SK-N-SH treated with all-trans-retinoic acid at 6 μM for 48 hours (cell line): ENCODE data around the gene GRPEL2.

Source experiments
- ATAC-seq: fragments of 200-7000 bp; cut with Tn5 transposase; 3 replicates; pipeline ENCODE4 v1.9.1; 2020; ENCODE audit warnings: mild to moderate bottlenecking, moderate library complexity
- ARNTL ChIP-seq: fragments of 450-650 bp; formaldehyde crosslinking; IDR thresholded peaks from 2 replicates; pipeline ENCODE4 v1.5.0; 2020; ENCODE audit warnings: low read depth, mild to moderate bottlenecking, moderate library complexity, borderline replicate concordance
- BACH2 ChIP-seq: fragments of 250-450 bp; sonication (Bioruptor Pico); IDR thresholded peaks from 2 replicates; pipeline ENCODE4 v1.9.0; 2021; ENCODE audit warnings: mild to moderate bottlenecking, borderline replicate concordance
- CSDC2 ChIP-seq: fragments of 250-450 bp; sonication (Bioruptor Pico); IDR thresholded peaks from 2 replicates; pipeline ENCODE4 v1.5.0; 2020; ENCODE audit warnings: mild to moderate bottlenecking, moderate library complexity
- ESRRG ChIP-seq: fragments of 250-450 bp; sonication (Bioruptor Pico); IDR thresholded peaks from 2 replicates; pipeline ENCODE4 v1.6.1; 2021; ENCODE audit warnings: mild to moderate bottlenecking
- GLIS3 ChIP-seq: fragments of 250-450 bp; sonication (Bioruptor Pico); IDR thresholded peaks from 2 replicates; pipeline ENCODE4 v1.5.0; 2020; ENCODE audit warnings: mild to moderate bottlenecking, moderate library complexity
- ISL1 ChIP-seq: fragments of 250-450 bp; sonication (Bioruptor Pico); IDR thresholded peaks from 2 replicates; pipeline ENCODE4 v2.1.2; 2022; ENCODE audit warnings: mild to moderate bottlenecking, moderate library complexity
- OSR1 ChIP-seq: fragments of 250-450 bp; sonication (Bioruptor Pico); IDR thresholded peaks from 2 replicates; pipeline ENCODE4 v1.8.0; 2022; ENCODE audit warnings: moderate library complexity, mild to moderate bottlenecking, inconsistent platforms
- PPARA ChIP-seq: fragments of 250-450 bp; sonication (Bioruptor Pico); IDR thresholded peaks from 2 replicates; pipeline ENCODE4 v1.5.0; 2020; ENCODE audit warnings: mild to moderate bottlenecking, borderline replicate concordance
- RARB ChIP-seq: fragments of 250-450 bp; sonication (Bioruptor Pico); IDR thresholded peaks from 2 replicates; pipeline ENCODE4 v1.8.0; 2021; ENCODE audit warnings: mild to moderate bottlenecking, moderate library complexity
- SNAI2 ChIP-seq: fragments of 250-450 bp; sonication (Bioruptor Pico); IDR thresholded peaks from 2 replicates; pipeline ENCODE4 v1.5.0; 2020; ENCODE audit warnings: mild to moderate bottlenecking, moderate library complexity
- TCF4 ChIP-seq: fragments of 250-450 bp; sonication (Bioruptor Pico); IDR thresholded peaks from 2 replicates; pipeline ENCODE4 v1.8.0; 2021; ENCODE audit warnings: mild to moderate bottlenecking, moderate library complexity, borderline replicate concordance
- TOX ChIP-seq: fragments of 250-450 bp; sonication (Bioruptor Pico); IDR thresholded peaks from 2 replicates; pipeline ENCODE4 v1.8.0; 2021; ENCODE audit warnings: mild to moderate bottlenecking, moderate library complexity, borderline replicate concordance
- ZC3H10 ChIP-seq: fragments of 250-450 bp; sonication (Bioruptor Pico); IDR thresholded peaks from 2 replicates; pipeline ENCODE4 v1.5.1; 2021; ENCODE audit warnings: mild to moderate bottlenecking, moderate library complexity
- ZFP3 ChIP-seq: fragments of 250-450 bp; sonication (Bioruptor Pico); IDR thresholded peaks from 2 replicates; pipeline ENCODE4 v1.5.0; 2020; ENCODE audit warnings: mild to moderate bottlenecking, moderate library complexity
- ZFP30 ChIP-seq: fragments of 450-650 bp; formaldehyde crosslinking; IDR thresholded peaks from 2 replicates; pipeline ENCODE4 v1.5.0; 2022; ENCODE audit warnings: mild to moderate bottlenecking, moderate library complexity
- ZNF565 ChIP-seq: fragments of 450-650 bp; formaldehyde crosslinking; conservative IDR thresholded peaks from 2 replicates; pipeline ENCODE4 v1.5.0; 2020; ENCODE audit warnings: low read depth, mild to moderate bottlenecking, moderate library complexity
- ZNF70 ChIP-seq: fragments of 450-650 bp; formaldehyde crosslinking; IDR thresholded peaks from 2 replicates; pipeline ENCODE4 v1.5.0; 2020; ENCODE audit warnings: mild to moderate bottlenecking, moderate library complexity
- ZNF8 ChIP-seq: fragments of 450-650 bp; formaldehyde crosslinking; IDR thresholded peaks from 2 replicates; pipeline ENCODE4 v1.5.0; 2020; ENCODE audit warnings: mild to moderate bottlenecking, moderate library complexity
- TF ChIP-seq, protein P1 (sequence below): fragments of 250-450 bp; sonication (Bioruptor Pico); IDR thresholded peaks from 2 replicates; pipeline ENCODE4 v1.8.0; 2020; ENCODE audit warnings: mild to moderate bottlenecking, moderate library complexity, borderline replicate concordance
- TF ChIP-seq, protein P2 (sequence below): fragments of 250-450 bp; sonication (Bioruptor Pico); IDR thresholded peaks from 2 replicates; pipeline ENCODE4 v1.5.1; 2020; ENCODE audit warnings: low read depth, mild to moderate bottlenecking, moderate library complexity
- TF ChIP-seq, protein P3 (sequence below): fragments of 250-450 bp; sonication (Bioruptor Pico); IDR thresholded peaks from 2 replicates; pipeline ENCODE4 v1.5.1; 2021; ENCODE audit warnings: mild to moderate bottlenecking, moderate library complexity
- TF ChIP-seq, protein P4 (sequence below): fragments of 250-450 bp; sonication (Bioruptor Pico); IDR thresholded peaks from 2 replicates; pipeline ENCODE4 v1.8.0; 2021; ENCODE audit warnings: low read depth, mild to moderate bottlenecking, moderate library complexity, borderline replicate concordance
- TF ChIP-seq, protein P5 (sequence below): fragments of 250-450 bp; sonication (Bioruptor Pico); IDR thresholded peaks from 2 replicates; pipeline ENCODE4 v1.5.0; 2020; ENCODE audit warnings: mild to moderate bottlenecking, moderate library complexity

Gene GRPEL2

DNA sequence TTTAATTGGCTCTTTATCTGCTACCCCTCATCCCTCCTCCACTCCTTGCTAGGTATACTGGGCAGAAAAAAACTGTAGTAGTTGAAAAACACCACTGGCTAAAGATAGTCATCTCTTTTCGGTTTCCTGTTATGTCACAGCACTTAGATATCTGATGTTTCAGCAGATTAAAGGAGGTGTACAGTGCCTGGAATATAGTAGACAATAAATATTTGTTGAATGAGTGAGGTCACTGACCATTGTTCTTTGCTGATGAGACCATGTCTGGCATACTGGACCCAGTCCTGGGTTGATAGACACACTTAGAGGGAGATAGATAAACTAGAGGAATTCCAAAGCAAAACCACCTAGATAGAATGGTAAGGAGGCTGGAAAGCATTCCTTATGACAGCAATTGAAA is 3.2 kb downstream of the GRPEL2 start:
- TF ChIP-seq ZC3H10 (CRISPR knock-in tag) (no peak), RARB (CRISPR knock-in tag) (no peak), ZNF70 (CRISPR knock-in tag) (no peak), OSR1 (CRISPR knock-in tag) (no peak), BACH2 (CRISPR knock-in tag) (no peak), ESRRG (no peak), CSDC2 (CRISPR knock-in tag) (no peak), ISL1 (no peak), ZNF565 (no peak), SNAI2 (CRISPR knock-in tag) (no peak), ZFP3 (CRISPR knock-in tag) (no peak), TCF4 (CRISPR knock-in tag) (no peak), TOX (no peak)
- TF ChIP-seq, protein P1, sequence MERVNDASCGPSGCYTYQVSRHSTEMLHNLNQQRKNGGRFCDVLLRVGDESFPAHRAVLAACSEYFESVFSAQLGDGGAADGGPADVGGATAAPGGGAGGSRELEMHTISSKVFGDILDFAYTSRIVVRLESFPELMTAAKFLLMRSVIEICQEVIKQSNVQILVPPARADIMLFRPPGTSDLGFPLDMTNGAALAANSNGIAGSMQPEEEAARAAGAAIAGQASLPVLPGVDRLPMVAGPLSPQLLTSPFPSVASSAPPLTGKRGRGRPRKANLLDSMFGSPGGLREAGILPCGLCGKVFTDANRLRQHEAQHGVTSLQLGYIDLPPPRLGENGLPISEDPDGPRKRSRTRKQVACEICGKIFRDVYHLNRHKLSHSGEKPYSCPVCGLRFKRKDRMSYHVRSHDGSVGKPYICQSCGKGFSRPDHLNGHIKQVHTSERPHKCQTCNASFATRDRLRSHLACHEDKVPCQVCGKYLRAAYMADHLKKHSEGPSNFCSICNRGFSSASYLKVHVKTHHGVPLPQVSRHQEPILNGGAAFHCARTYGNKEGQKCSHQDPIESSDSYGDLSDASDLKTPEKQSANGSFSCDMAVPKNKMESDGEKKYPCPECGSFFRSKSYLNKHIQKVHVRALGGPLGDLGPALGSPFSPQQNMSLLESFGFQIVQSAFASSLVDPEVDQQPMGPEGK (CRISPR knock-in tag): no peak
- TF ChIP-seq, protein P2, sequence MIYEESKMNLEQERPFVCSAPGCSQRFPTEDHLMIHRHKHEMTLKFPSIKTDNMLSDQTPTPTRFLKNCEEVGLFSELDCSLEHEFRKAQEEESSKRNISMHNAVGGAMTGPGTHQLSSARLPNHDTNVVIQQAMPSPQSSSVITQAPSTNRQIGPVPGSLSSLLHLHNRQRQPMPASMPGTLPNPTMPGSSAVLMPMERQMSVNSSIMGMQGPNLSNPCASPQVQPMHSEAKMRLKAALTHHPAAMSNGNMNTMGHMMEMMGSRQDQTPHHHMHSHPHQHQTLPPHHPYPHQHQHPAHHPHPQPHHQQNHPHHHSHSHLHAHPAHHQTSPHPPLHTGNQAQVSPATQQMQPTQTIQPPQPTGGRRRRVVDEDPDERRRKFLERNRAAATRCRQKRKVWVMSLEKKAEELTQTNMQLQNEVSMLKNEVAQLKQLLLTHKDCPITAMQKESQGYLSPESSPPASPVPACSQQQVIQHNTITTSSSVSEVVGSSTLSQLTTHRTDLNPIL: no peak
- TF ChIP-seq, all 23 proteins: peak for 0
- no peak for ATAC-seq

DNA sequence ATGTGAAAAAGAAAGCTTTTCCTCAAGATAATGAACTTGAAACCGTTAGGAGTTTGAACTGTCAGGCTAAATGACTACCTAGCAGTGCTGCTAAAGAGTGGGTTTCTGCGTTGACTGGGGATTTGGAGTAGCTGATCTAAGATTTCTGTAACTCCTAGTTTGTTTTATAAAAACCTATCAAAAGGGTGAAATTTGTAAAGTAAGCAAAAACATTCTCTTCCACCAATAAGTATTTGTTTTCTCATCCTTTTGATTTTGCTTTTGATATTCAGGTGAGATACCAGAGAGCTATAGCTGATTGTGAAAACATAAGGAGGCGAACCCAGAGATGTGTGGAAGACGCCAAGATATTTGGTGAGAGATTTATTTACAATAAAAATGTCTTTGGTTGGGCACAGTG is 4.1 kb downstream of the GRPEL2 start:
- ATAC-seq: no peak

DNA sequence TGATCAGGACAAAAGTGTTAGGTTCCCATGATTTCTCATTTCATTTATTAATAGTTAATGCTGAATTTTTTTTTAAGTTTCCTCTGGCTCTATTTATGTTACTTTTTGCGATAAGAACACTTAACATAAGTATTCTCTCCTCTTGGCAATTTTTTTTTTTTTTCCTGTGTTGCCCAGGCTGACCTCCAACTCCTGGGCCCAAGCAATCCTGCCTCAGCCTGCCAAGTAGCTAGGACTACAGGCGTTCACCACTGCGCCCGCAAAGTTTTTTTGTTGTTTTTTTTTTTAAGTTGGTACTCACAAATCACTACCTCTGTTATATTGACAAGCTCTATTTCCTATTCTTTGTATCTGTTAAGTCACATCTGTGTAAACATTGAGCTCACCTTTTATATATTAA is 6.9 kb downstream of the GRPEL2 start:
- TF ChIP-seq RARB (CRISPR knock-in tag) (no peak), SNAI2 (CRISPR knock-in tag) (no peak)
- TF ChIP-seq, protein P3, sequence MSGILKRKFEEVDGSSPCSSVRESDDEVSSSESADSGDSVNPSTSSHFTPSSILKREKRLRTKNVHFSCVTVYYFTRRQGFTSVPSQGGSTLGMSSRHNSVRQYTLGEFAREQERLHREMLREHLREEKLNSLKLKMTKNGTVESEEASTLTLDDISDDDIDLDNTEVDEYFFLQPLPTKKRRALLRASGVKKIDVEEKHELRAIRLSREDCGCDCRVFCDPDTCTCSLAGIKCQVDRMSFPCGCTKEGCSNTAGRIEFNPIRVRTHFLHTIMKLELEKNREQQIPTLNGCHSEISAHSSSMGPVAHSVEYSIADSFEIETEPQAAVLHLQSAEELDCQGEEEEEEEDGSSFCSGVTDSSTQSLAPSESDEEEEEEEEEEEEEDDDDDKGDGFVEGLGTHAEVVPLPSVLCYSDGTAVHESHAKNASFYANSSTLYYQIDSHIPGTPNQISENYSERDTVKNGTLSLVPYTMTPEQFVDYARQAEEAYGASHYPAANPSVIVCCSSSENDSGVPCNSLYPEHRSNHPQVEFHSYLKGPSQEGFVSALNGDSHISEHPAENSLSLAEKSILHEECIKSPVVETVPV (CRISPR knock-in tag): no peak
- no peak for ATAC-seq

More for the DNA sequence above, 4.1 kb downstream of the GRPEL2 start:
- TF ChIP-seq, protein P4, sequence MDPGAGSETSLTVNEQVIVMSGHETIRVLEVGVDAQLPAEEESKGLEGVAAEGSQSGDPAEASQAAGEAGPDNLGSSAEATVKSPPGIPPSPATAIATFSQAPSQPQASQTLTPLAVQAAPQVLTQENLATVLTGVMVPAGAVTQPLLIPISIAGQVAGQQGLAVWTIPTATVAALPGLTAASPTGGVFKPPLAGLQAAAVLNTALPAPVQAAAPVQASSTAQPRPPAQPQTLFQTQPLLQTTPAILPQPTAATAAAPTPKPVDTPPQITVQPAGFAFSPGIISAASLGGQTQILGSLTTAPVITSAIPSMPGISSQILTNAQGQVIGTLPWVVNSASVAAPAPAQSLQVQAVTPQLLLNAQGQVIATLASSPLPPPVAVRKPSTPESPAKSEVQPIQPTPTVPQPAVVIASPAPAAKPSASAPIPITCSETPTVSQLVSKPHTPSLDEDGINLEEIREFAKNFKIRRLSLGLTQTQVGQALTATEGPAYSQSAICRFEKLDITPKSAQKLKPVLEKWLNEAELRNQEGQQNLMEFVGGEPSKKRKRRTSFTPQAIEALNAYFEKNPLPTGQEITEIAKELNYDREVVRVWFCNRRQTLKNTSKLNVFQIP (CRISPR knock-in tag): no peak
- TF ChIP-seq ESRRG (no peak), PPARA (no peak), ZFP30 (CRISPR knock-in tag) (no peak), TCF4 (CRISPR knock-in tag) (no peak), ZNF70 (CRISPR knock-in tag) (no peak), GLIS3 (CRISPR knock-in tag) (no peak), ZNF8 (CRISPR knock-in tag) (no peak), SNAI2 (CRISPR knock-in tag) (no peak), TOX (no peak), BACH2 (CRISPR knock-in tag) (no peak), ZC3H10 (CRISPR knock-in tag) (no peak)
- TF ChIP-seq, protein P3 (CRISPR knock-in tag): no peak

DNA sequence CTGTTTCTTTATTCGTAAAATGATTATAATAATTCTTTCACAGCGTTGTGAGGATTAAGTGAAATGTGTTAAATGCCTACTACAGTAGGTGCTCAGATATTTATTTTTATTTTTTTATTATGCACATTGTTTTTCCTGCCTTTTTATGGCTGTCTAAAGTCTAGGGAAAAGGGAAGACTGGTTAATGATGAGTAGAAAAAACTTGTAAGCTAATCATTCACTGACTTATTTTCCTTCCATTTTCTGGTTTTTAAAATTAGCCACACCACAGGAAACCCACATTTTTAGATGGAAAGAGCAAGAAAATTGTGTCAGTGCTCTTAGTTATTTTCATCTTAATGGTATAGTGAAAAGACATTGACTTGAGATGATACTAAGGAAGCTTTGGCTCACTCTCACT is 8.6 kb downstream of the GRPEL2 start:
- no peak for ATAC-seq
- TF ChIP-seq ISL1 (no peak), BACH2 (CRISPR knock-in tag) (no peak), TOX (no peak), ARNTL (no peak), ZC3H10 (CRISPR knock-in tag) (no peak), CSDC2 (CRISPR knock-in tag) (no peak), ZFP3 (CRISPR knock-in tag) (no peak), PPARA (no peak), ZNF565 (no peak)
- TF ChIP-seq, protein P1 (CRISPR knock-in tag): no peak
- TF ChIP-seq, protein P5, sequence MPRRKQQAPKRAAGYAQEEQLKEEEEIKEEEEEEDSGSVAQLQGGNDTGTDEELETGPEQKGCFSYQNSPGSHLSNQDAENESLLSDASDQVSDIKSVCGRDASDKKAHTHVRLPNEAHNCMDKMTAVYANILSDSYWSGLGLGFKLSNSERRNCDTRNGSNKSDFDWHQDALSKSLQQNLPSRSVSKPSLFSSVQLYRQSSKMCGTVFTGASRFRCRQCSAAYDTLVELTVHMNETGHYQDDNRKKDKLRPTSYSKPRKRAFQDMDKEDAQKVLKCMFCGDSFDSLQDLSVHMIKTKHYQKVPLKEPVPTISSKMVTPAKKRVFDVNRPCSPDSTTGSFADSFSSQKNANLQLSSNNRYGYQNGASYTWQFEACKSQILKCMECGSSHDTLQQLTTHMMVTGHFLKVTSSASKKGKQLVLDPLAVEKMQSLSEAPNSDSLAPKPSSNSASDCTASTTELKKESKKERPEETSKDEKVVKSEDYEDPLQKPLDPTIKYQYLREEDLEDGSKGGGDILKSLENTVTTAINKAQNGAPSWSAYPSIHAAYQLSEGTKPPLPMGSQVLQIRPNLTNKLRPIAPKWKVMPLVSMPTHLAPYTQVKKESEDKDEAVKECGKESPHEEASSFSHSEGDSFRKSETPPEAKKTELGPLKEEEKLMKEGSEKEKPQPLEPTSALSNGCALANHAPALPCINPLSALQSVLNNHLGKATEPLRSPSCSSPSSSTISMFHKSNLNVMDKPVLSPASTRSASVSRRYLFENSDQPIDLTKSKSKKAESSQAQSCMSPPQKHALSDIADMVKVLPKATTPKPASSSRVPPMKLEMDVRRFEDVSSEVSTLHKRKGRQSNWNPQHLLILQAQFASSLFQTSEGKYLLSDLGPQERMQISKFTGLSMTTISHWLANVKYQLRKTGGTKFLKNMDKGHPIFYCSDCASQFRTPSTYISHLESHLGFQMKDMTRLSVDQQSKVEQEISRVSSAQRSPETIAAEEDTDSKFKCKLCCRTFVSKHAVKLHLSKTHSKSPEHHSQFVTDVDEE (CRISPR knock-in tag): no peak
